GM23338 (cell line): ENCODE data around the gene UVSSA. TPM values are rescaled to one million over a fixed set of nuclear protein-coding genes. Genes with fewer than 3 reads are reported as not detected.

Experiments
- ATAC-seq: fragments of 200-7000 bp; cut with Tn5 transposase; 3 replicates; pipeline ENCODE4 v1.9.1; 2020
- DNase-seq: peaks from one replicate; pipeline ENCODE4 v3.0.0-alpha.2; 2015; ENCODE audit warnings: low spot score
- H2AFZ ChIP-seq: fragments of 200-600 bp; sonication (generic); 2 replicates; pipeline ENCODE4 v1.8.0; 2016; ENCODE audit warnings: antibody characterized with exemption, mild to moderate bottlenecking, moderate library complexity
- H3F3A ChIP-seq: fragments of 200-600 bp; sonication (generic); replicated peaks from 2 replicates; pipeline ENCODE4 v1.8.0; 2017; ENCODE audit warnings: antibody characterized with exemption, mixed run types, low read depth
- H3K27ac ChIP-seq: fragments of 200-600 bp; sonication (generic); 2 replicates; pipeline ENCODE4 v1.6.1; 2016; ENCODE audit warnings: low read depth
- H3K27me3 ChIP-seq: fragments of 200-600 bp; sonication (generic); 2 replicates; pipeline ENCODE4 v1.8.0; 2016; ENCODE audit warnings: mild to moderate bottlenecking, mixed run types, moderate library complexity; ENCODE audit not compliant: insufficient read depth
- H3K36me3 ChIP-seq: fragments of 200-600 bp; sonication (generic); 2 replicates; pipeline ENCODE4 v1.8.0; 2016; ENCODE audit warnings: mild to moderate bottlenecking; ENCODE audit not compliant: insufficient read depth
- H3K4me1 ChIP-seq: fragments of 200-600 bp; sonication (generic); 2 replicates; pipeline ENCODE4 v1.8.0; 2016; ENCODE audit warnings: mild to moderate bottlenecking, moderate library complexity; ENCODE audit not compliant: insufficient read depth
- H3K4me2 ChIP-seq: fragments of 200-600 bp; sonication (generic); 2 replicates; pipeline ENCODE4 v1.7.1; 2017; ENCODE audit warnings: mixed run types
- H3K4me3 ChIP-seq: fragments of 200-600 bp; sonication (generic); 2 replicates; pipeline ENCODE4 v1.6.1; 2016; ENCODE audit warnings: mixed run types
- H3K79me2 ChIP-seq: fragments of 200-600 bp; sonication (generic); replicated peaks from 2 replicates; pipeline ENCODE4 v1.8.0; 2017; ENCODE audit warnings: mild to moderate bottlenecking; ENCODE audit not compliant: insufficient read depth
- H3K9me2 ChIP-seq: fragments of 200-600 bp; sonication (generic); 2 replicates; pipeline ENCODE4 v1.8.0; 2017; ENCODE audit not compliant: insufficient read depth
- H4K20me1 ChIP-seq: fragments of 200-600 bp; sonication (generic); replicated peaks from 2 replicates; pipeline ENCODE4 v1.8.0; 2017; ENCODE audit warnings: mild to moderate bottlenecking; ENCODE audit not compliant: insufficient read depth
- H3K27ac Mint-ChIP-seq: 2 replicates; pipeline ENCODE4 v1.8.0; 2020; ENCODE audit warnings: inconsistent platforms, mild to moderate bottlenecking, moderate library complexity, mixed read lengths
- H3K27me3 Mint-ChIP-seq: 3 replicates; pipeline ENCODE4 v1.8.0; 2022; ENCODE audit warnings: low read depth, mild to moderate bottlenecking, moderate library complexity, mixed read lengths, inconsistent platforms; ENCODE audit not compliant: insufficient read depth, poor library complexity
- H3K36me3 Mint-ChIP-seq: 3 replicates; pipeline ENCODE4 v1.8.0; 2021; ENCODE audit warnings: low read depth, mild to moderate bottlenecking, inconsistent platforms, moderate library complexity, mixed read lengths
- H3K4me1 Mint-ChIP-seq: 3 replicates; pipeline ENCODE4 v1.8.0; 2020; ENCODE audit warnings: mild to moderate bottlenecking, inconsistent platforms, mixed read lengths
- H3K4me3 Mint-ChIP-seq: 3 replicates; pipeline ENCODE4 v1.8.0; 2021; ENCODE audit warnings: moderate library complexity, mild to moderate bottlenecking, inconsistent platforms, mixed read lengths
- H3K9me3 Mint-ChIP-seq: 3 replicates; pipeline ENCODE4 v1.8.0; 2020; ENCODE audit warnings: moderate library complexity, mild to moderate bottlenecking, inconsistent platforms, mixed read lengths
- CREB1 ChIP-seq: fragments of 250-450 bp; sonication (Bioruptor Pico); IDR thresholded peaks from 2 replicates; pipeline ENCODE4 v1.5.0; 2020; ENCODE audit warnings: low read depth, mild to moderate bottlenecking, moderate library complexity
- CTCF ChIP-seq, 2 experiments: fragments of 200-600 bp in 1 of 2; sonication (generic) in 1 of 2; conservative IDR thresholded peaks; 2 replicates each; pipeline versions ENCODE4 v1.5.1 to v1.6.1; 2016 to 2017; ENCODE audit warnings: antibody characterized with exemption in 2 of 2, low read depth in 2 of 2, mild to moderate bottlenecking in 2 of 2, moderate library complexity in 1 of 2
- ETS1 ChIP-seq: IDR thresholded peaks from 2 replicates; pipeline ENCODE4 v1.6.1; 2016; ENCODE audit warnings: antibody characterized with exemption
- EZH2 ChIP-seq: fragments of 200-600 bp; sonication (generic); IDR thresholded peaks from one replicate; pipeline ENCODE4 v1.8.0; 2017; ENCODE audit warnings: antibody characterized with exemption, mild to moderate bottlenecking, low read depth; ENCODE audit not compliant: unreplicated experiment
- JUNB ChIP-seq: IDR thresholded peaks from one replicate; pipeline ENCODE4 v1.6.1; 2016; ENCODE audit warnings: antibody characterized with exemption; ENCODE audit not compliant: unreplicated experiment
- NANOG ChIP-seq: IDR thresholded peaks from 2 replicates; pipeline ENCODE4 v1.6.1; 2016; ENCODE audit warnings: antibody characterized with exemption, borderline replicate concordance
- POLR2AphosphoS5 ChIP-seq: IDR thresholded peaks from 2 replicates; pipeline ENCODE4 v1.6.1; 2016; ENCODE audit warnings: antibody characterized with exemption, low read depth
- REST ChIP-seq: IDR thresholded peaks from one replicate; pipeline ENCODE4 v1.6.1; 2018; ENCODE audit warnings: antibody characterized with exemption; ENCODE audit not compliant: unreplicated experiment
- STAT1 ChIP-seq: IDR thresholded peaks from one replicate; pipeline ENCODE4 v1.6.1; 2016; ENCODE audit warnings: antibody characterized with exemption; ENCODE audit not compliant: unreplicated experiment
- ZNF114 ChIP-seq: fragments of 250-450 bp; sonication (Bioruptor Pico); IDR thresholded peaks from 2 replicates; pipeline ENCODE4 v1.5.0; 2020; ENCODE audit warnings: mild to moderate bottlenecking, moderate library complexity
- ZNF331 ChIP-seq: fragments of 250-450 bp; sonication (Bioruptor Pico); IDR thresholded peaks from 2 replicates; pipeline ENCODE4 v1.5.0; 2020; ENCODE audit warnings: low read depth, mild to moderate bottlenecking, moderate library complexity
- polyA plus RNA-seq: library from polyadenylated mRNA; unstranded; fragments of >200 nt; fragmentation: Nextera tagmentation; extraction: Ambion mirVana; gene quantifications from 2 replicates; pipeline ENCODE4 v1.2.1, GENCODE V29; 2016
- total RNA-seq: library from RNA; depleted of rRNA; stranded (reverse); fragments of >200 nt; shearing (Covaris generic); gene quantifications from 2 replicates; pipeline ENCODE4 v1.2.3, GENCODE V29; 2014

UVSSA gene
- total and polyA plus RNA-seq, 2 experiments from 2014 or later: 6.5 to 27.7 TPM

- Mint-ChIP-seq H3K4me1 (no peaks in the 10 kb centered on the region), H3K36me3 (peaks cover 3% of the 10 kb centered on the region; the same call in 2 of the 3 replicates), H3K4me3 (no peak overlapping the region), H3K27me3 (peaks cover 2% of the 10 kb centered on the region), H3K9me3 (no peaks in the 10 kb centered on the region), H3K27ac (no peak overlapping the region)
- Histone ChIP-seq H3F3A (no peaks in the 10 kb centered on the region), H3K27me3 (no peaks in the 10 kb centered on the region), H3K4me3 (no peak overlapping the region), H3K9me2 (no peaks in the 10 kb centered on the region), H2AFZ (no peak overlapping the region), H3K79me2 (no peaks in the 10 kb centered on the region), H3K4me2 (no peak overlapping the region), H4K20me1 (no peaks in the 10 kb centered on the region), H3K27ac (no peak overlapping the region), H3K36me3 (no peaks in the 10 kb centered on the region), H3K4me1 (no peaks in the 10 kb centered on the region)
- peak; percentile 45 for ATAC-seq
- DNase-seq: peak; percentile 35
- TF ChIP-seq CTCF (conservative IDR thresholded peaks at IDR 0.05; ENCODE audit: low read depth in 2 of 2): peak in 1 of 2 experiments; percentile 28; a peak in 1 of 4 replicates
- TF ChIP-seq JUNB: no peak
These were observed 30.0 kb downstream of the UVSSA start for GRCh38 chr4:1376841-1377605.

- Mint-ChIP-seq H3K4me3 (no peak overlapping the region), H3K4me1 (no peaks in the 10 kb centered on the region)
- H3K4me2 ChIP-seq: no peak overlapping the region
These were observed 30.7 kb downstream of the UVSSA start for GRCh38 chr4:1377606-1378261.

More at GRCh38 chr4:1377606-1378261, 30.7 kb downstream of the UVSSA start:
- no peak overlapping the region for H2AFZ ChIP-seq
- no peaks in the 10 kb centered on the region for H3K79me2 ChIP-seq
- no peaks in the 10 kb centered on the region for H3F3A ChIP-seq
- TF ChIP-seq JUNB: no peak
- no peak for TF ChIP-seq CREB1 (CRISPR knock-in tag)
- TF ChIP-seq NANOG: no peak
- no peak for TF ChIP-seq ZNF331 (CRISPR knock-in tag)
- TF ChIP-seq EZH2: no peak
- no peak for TF ChIP-seq STAT1
- TF ChIP-seq CTCF (conservative IDR thresholded peaks at IDR 0.05; ENCODE audit: low read depth in 2 of 2): no peak
- TF ChIP-seq POLR2AphosphoS5: no peak
- TF ChIP-seq ZNF114 (CRISPR knock-in tag): no peak
- TF ChIP-seq ETS1: no peak
- TF ChIP-seq REST: no peak
- H3K27me3 ChIP-seq: no peaks in the 10 kb centered on the region
- H3K27ac ChIP-seq: no peak overlapping the region
- H4K20me1 ChIP-seq: no peaks in the 10 kb centered on the region
- H3K4me1 ChIP-seq: no peaks in the 10 kb centered on the region
- DNase-seq: no peak
- no peaks in the 10 kb centered on the region for H3K9me2 ChIP-seq
- Mint-ChIP-seq H3K27me3 (peaks cover 2% of the 10 kb centered on the region), H3K36me3 (peaks cover 2% of the 10 kb centered on the region; the same call in 2 of the 3 replicates), H3K9me3 (no peaks in the 10 kb centered on the region), H3K27ac (no peak overlapping the region)
- no peaks in the 10 kb centered on the region for H3K36me3 ChIP-seq
- no peak for ATAC-seq
- no peak overlapping the region for H3K4me3 ChIP-seq
